Smooth muscle cell (in vitro differentiated cells): ENCODE data around the gene ART4. TPM values are rescaled to one million over a fixed set of nuclear protein-coding genes. Genes with fewer than 3 reads are reported as not detected.

Experiments used
- DNase-seq: peaks from one replicate; lab custom pipeline; 2025; ENCODE audit not compliant: unreplicated experiment; lab: John Stamatoyannopoulos, UW
- H2AFZ ChIP-seq: fragments of 200-600 bp; sonication (generic); 2 replicates; pipeline ENCODE4 v1.6.0; 2016; ENCODE audit warnings: antibody characterized with exemption, low read depth, mild to moderate bottlenecking
- H3F3A ChIP-seq: fragments of 200-600 bp; sonication (generic); 2 replicates; pipeline ENCODE4 v1.6.0; 2017; ENCODE audit warnings: antibody characterized with exemption, low read depth
- H3K27ac ChIP-seq: fragments of 200-600 bp; sonication (generic); 2 replicates; pipeline ENCODE4 v1.5.1; 2016; ENCODE audit warnings: low read depth, mild to moderate bottlenecking
- H3K27me3 ChIP-seq: fragments of 200-600 bp; sonication (generic); 2 replicates; pipeline ENCODE4 v1.6.1; 2016; ENCODE audit warnings: low read depth, mild to moderate bottlenecking
- H3K36me3 ChIP-seq: fragments of 200-600 bp; sonication (generic); 2 replicates; pipeline ENCODE4 v1.5.1; 2016; ENCODE audit warnings: low read depth
- H3K4me1 ChIP-seq: fragments of 200-600 bp; sonication (generic); 2 replicates; pipeline ENCODE4 v1.5.1; 2016; ENCODE audit warnings: low read depth
- H3K4me2 ChIP-seq: fragments of 200-600 bp; sonication (generic); 2 replicates; pipeline ENCODE4 v1.6.0; 2016; ENCODE audit warnings: mild to moderate bottlenecking
- H3K4me3 ChIP-seq: fragments of 200-600 bp; sonication (generic); 2 replicates; pipeline ENCODE4 v1.5.1; 2016; ENCODE audit warnings: mild to moderate bottlenecking
- H3K79me2 ChIP-seq: fragments of 200-600 bp; sonication (generic); 2 replicates; pipeline ENCODE4 v1.6.0; 2016; ENCODE audit warnings: low read depth, mild to moderate bottlenecking
- H3K9ac ChIP-seq: fragments of 200-600 bp; sonication (generic); 2 replicates; pipeline ENCODE4 v1.6.0; 2016; ENCODE audit warnings: low read depth
- H3K9me3 ChIP-seq: fragments of 200-600 bp; sonication (generic); replicated peaks from 2 replicates; pipeline ENCODE4 v1.5.1; 2016; ENCODE audit warnings: low read depth
- H4K20me1 ChIP-seq: fragments of 200-600 bp; sonication (generic); 2 replicates; pipeline ENCODE4 v1.6.0; 2016; ENCODE audit warnings: low read depth
- CTCF ChIP-seq: fragments of 200-600 bp; sonication (generic); IDR thresholded peaks from 2 replicates; pipeline ENCODE4 v1.5.1; 2017; ENCODE audit warnings: borderline replicate concordance, mild to moderate bottlenecking, antibody characterized with exemption; ENCODE audit not compliant: insufficient read depth, poor library complexity, severe bottlenecking
- WGBS: methylation state at CpG from one replicate; pipeline ENCODE4 v1.1.7; 2016; ENCODE audit warnings: low lambda C conversion rate; 5-methylcytosine and 5-hydroxymethylcytosine counted together
- polyA plus RNA-seq: library from polyadenylated mRNA; unstranded; fragments of >200 nt; fragmentation: Nextera tagmentation; extraction: Ambion mirVana; gene quantifications from 2 replicates; pipeline ENCODE4 v1.2.1, GENCODE V29; 2016
- total RNA-seq: library from RNA; depleted of rRNA; stranded (reverse); fragments of >200 nt; gene quantifications from 2 replicates; pipeline ENCODE4 v1.2.3, GENCODE V29; 2014

Gene ART4
- total and polyA plus RNA-seq, 2 experiments from 2014 or later = 1.7 to 9.0 TPM

GRCh38 chr12:14880890-14881453, 37.6 kb upstream of the ART4 start:
- no peak for TF ChIP-seq CTCF
- H4K20me1 ChIP-seq = no peaks in the 10 kb centered on the region
- peaks cover 10% of the 10 kb centered on the region for H3F3A ChIP-seq
- no peaks in the 10 kb centered on the region for H3K36me3 ChIP-seq
- H3K4me3 ChIP-seq = no peak overlapping the region
- no peak overlapping the region for H3K27ac ChIP-seq
- no peak overlapping the region for H3K4me2 ChIP-seq
- H3K27me3 ChIP-seq = no peaks in the 10 kb centered on the region
- peaks cover 11% of the 10 kb centered on the region for H3K4me1 ChIP-seq
- H3K79me2 ChIP-seq = no peaks in the 10 kb centered on the region
- no peaks in the 10 kb centered on the region for H3K9me3 ChIP-seq
- no peak for DNase-seq
- WGBS = 89% methylated on average over 6 of the region's 6 CpGs
- H3K9ac ChIP-seq = no peak overlapping the region
- no peak overlapping the region for H2AFZ ChIP-seq

- H3K4me2 ChIP-seq = no peak overlapping the region
Measured at GRCh38 chr12:14879222-14879933, 36.1 kb upstream of the ART4 start.

GRCh38 chr12:14878488-14878887, 35.2 kb upstream of the ART4 start:
- H4K20me1 ChIP-seq = no peaks in the 10 kb centered on the region
- no peaks in the 10 kb centered on the region for H3K79me2 ChIP-seq
- H2AFZ ChIP-seq = no peak overlapping the region
- H3K27me3 ChIP-seq = no peaks in the 10 kb centered on the region
- no peak for TF ChIP-seq CTCF
- H3K4me2 ChIP-seq = no peak overlapping the region
- no peak overlapping the region for H3K27ac ChIP-seq
- H3F3A ChIP-seq = peaks cover 6% of the 10 kb centered on the region
- no peak overlapping the region for H3K9ac ChIP-seq
- H3K9me3 ChIP-seq = no peaks in the 10 kb centered on the region
- no peaks in the 10 kb centered on the region for H3K36me3 ChIP-seq
- DNase-seq = no peak
- H3K4me3 ChIP-seq = no peak overlapping the region
- no peaks in the 10 kb centered on the region for H3K4me1 ChIP-seq
- WGBS = 77% methylated on average over 1 of the region's 1 CpG

More at GRCh38 chr12:14879222-14879933, 36.1 kb upstream of the ART4 start:
- Histone ChIP-seq H3F3A (peaks cover 10% of the 10 kb centered on the region), H3K79me2 (no peaks in the 10 kb centered on the region), H3K27ac (no peak overlapping the region), H3K4me3 (no peak overlapping the region), H3K9ac (no peak overlapping the region), H2AFZ (peak overlapping the region; percentile 2), H4K20me1 (no peaks in the 10 kb centered on the region), H3K4me1 (peaks cover 6% of the 10 kb centered on the region), H3K9me3 (no peaks in the 10 kb centered on the region), H3K27me3 (no peaks in the 10 kb centered on the region), H3K36me3 (no peaks in the 10 kb centered on the region)
- WGBS = 79% methylated on average over 8 of the region's 8 CpGs
- no peak for DNase-seq
- TF ChIP-seq CTCF = no peak
